ENCODE results near the gene NAT8L.
A peak's percentile ranks its signal among the peaks of the same experiment; 100 is the strongest.

Gene NAT8L

DNA sequence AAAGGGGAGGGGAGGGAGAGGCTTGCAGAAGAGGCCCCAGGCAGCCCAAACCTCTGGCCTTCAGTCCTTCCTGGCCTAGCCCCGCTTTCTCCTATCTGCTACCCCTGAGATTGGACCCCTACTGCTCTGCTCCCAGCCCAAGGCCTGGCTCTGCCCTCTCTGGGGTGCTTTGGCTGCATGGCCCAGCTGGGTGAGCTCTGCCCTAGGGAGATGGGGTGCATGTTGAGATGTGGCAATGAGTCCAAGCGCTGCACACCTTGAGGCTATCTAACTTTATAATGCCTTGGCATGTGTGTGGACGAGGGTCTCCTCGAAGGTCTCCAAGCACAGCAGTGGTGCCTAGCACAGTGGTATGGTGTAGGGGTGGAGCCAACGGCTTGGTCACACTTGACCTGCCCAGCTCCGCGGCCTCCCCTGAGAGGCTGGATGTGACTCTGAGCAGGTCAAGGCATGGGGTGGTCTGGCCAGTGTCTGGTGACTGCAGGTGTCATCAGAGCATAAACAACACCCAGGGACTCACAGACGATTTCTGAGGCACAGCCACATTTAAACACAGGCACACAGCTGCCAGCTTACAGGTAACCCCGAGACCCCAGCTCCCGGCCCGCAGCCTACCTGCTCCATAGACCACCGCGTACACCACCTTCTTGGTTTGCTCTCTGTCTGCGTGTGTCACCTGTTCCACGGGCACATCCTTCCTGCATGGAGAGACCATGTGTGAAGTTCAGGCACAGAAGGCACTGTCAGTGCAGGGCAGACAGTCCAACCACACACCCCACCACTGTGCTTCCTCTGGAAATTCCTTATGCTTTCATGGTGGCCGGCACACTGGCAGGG, 36.3 kb downstream of the NAT8L start:
- no peak for DNase-seq (ENCODE audit: low spot score)

DNA sequence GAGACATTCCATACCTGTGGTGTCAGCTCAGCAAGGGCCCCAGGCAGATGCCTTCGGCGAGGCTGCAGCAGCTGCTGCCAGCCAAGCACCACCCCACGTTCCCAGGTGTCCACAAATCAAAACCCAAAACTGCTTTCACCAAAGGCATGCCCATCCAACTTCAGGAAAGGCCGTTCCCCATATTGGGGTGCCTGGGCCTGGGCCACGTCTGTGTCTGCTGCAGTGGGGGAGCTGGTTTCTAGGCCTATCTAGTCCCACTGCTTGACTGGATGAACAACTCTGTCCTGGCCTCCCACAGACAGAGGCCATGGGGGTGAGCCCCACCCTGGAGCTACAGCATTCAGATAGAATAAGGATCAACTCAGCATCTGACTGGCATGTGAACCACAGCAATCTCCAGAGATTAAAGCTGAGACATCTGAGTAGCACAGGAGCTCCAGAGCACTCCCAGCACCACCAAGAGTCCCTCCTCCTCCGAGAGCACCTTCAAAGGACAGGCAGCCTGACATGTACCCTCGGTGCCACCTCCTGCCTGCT, 37.0 kb downstream of the NAT8L start:
- no peak for DNase-seq (ENCODE audit: low spot score)

DNA sequence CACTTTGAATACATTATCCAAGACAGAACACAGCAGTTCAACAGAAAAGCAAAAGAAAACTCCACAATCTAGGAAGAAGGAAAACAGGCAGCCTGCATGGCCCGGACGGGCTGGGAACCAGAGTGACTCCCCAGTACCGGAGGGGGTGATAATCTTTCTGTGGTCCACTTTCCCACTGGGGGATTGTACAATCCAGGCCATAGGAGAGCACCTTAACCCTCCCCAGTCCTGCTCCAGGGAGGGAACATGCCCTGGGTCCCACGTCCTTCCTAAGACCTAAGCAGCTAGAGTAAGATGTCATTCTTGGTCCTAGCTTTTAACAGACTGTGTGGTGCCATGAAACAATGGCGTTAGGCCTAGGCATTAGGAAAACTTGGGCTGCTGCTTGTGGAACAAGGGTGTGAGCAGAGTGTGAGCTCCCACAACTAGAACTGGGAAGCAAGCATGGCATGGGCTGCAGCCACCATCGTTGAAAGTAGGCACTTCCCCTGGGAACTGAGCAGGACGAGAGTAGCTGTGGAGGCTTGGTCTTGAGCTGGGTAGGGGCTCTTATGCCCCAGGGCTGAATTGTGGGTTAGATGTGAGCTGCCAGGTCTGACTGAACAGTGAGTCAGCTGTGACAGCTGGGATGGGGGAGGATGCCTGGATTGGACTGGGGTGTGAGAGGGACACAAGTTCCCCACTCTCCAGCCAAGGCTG, 42.4 kb downstream of the NAT8L start:
- peak; percentile 58 for DNase-seq (ENCODE audit: low spot score)

- DNase-seq (ENCODE audit: low spot score) = no peak
These were observed 43.1 kb downstream of the NAT8L start for GRCh38 chr4:2102045-2102883.

GRCh38 chr4:2103127-2103842, 44.2 kb downstream of the NAT8L start:
- no peak for DNase-seq (ENCODE audit: low spot score)

GRCh38 chr4:2103843-2104547, 44.9 kb downstream of the NAT8L start:
- no peak for DNase-seq (ENCODE audit: low spot score)

- DNase-seq (ENCODE audit: low spot score) = no peak
These were observed 45.6 kb downstream of the NAT8L start for GRCh38 chr4:2104556-2105345.

DNA sequence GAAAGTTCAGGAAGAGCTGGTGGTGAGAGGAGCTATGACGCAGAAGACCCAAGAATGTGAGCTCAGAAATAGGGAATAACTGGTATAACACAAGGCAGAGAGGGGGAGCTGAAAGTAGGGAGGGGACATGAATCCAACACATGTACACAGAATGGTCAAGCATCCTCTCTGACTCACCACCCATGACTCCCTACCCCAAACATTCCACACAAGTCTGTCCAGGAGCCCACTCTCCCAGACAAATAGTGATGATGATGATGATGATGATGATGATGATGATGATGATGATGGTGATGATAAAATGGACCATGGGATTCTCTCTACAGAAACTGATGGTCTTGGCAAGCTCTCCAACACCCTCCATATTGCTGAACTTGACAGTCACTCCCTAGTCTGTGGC, 46.4 kb downstream of the NAT8L start:
- DNase-seq (ENCODE audit: low spot score) = peak; percentile 66

DNA sequence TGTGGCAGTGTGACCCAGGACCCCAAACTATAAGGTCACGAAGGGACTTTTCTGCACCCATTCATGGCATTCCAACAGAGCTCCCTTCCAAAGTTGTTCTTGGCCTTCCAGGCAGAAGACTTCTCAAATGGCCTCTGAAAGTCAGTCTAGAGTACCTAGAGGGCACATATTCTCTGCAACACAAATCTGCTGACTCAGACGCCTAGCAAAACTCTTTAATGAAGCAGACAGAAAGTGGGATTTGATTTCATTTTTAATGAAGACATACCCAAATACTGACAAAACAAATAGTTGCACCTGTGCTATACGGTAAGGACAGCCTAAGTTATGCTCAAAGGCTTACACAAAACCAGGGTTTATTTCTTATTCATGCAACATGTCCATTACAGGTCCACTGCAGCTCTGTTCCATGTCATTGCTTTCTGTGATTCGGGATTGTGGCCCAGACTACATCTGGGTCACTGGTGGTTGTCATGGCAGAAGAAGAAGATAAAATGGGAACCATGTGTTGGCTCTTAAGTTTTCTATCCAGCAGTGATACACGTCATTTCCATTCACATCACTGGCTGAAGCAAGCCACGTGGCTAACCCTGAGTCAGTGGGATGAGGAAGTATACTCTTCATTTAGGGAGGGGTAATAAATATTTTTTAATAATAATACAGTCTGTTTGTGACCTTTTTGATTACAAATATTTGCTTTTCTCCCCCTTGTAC, 57.7 kb downstream of the NAT8L start:
- DNase-seq (ENCODE audit: low spot score) = peak; percentile 45

Data from AG08395 (cell line).